ENCODE measurements around the gene ASTN2.

The ASTN2 gene

GRCh38 chr9:117413346-117414219 is 1.3 kb downstream of the ASTN2 start:
- DNase-seq = no peak

- no peak for DNase-seq
Observed at GRCh38 chr9:117412841-117413240, 2.0 kb downstream of the ASTN2 start.

GRCh38 chr9:117412006-117412715 is 2.7 kb downstream of the ASTN2 start:
- no peak for DNase-seq

- no peak for DNase-seq
Observed at GRCh38 chr9:117411547-117411946, 3.3 kb downstream of the ASTN2 start.

DNA sequence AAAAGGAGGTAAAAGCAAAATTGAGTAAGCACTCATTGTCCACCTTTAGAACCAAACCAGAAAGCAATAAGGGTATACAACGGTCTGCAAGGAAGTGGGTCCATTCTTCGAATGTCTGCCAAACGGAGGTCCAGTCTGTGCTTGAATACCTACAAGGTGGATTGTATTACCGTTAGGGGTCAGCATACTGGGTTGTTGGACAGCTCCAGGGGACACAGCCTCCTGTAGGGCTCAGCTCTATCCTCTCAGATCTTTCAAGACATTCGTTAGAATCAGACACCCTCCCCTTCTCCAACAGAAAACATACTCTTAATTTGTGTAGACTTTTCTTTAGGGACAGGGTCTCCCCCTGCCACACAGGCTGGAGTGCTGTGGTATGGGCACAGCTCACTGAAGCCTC is 5.5 kb downstream of the ASTN2 start:
- no peak for DNase-seq

GRCh38 chr9:117407436-117408022 is 7.3 kb downstream of the ASTN2 start:
- DNase-seq = no peak

GRCh38 chr9:117405950-117406705 is 8.7 kb downstream of the ASTN2 start:
- DNase-seq = no peak

GRCh38 chr9:117403848-117404247 is 11.0 kb downstream of the ASTN2 start:
- no peak for DNase-seq

- DNase-seq = no peak
Observed at GRCh38 chr9:117403403-117403811, 11.4 kb downstream of the ASTN2 start.

- no peak for DNase-seq
Observed at GRCh38 chr9:117400171-117400570, 14.7 kb downstream of the ASTN2 start.

- DNase-seq = no peak
Observed at GRCh38 chr9:117395151-117395650, 19.7 kb downstream of the ASTN2 start.

GRCh38 chr9:117394655-117395054 is 20.2 kb downstream of the ASTN2 start:
- DNase-seq = no peak

GRCh38 chr9:117392992-117393391 is 21.9 kb downstream of the ASTN2 start:
- DNase-seq = no peak

DNA sequence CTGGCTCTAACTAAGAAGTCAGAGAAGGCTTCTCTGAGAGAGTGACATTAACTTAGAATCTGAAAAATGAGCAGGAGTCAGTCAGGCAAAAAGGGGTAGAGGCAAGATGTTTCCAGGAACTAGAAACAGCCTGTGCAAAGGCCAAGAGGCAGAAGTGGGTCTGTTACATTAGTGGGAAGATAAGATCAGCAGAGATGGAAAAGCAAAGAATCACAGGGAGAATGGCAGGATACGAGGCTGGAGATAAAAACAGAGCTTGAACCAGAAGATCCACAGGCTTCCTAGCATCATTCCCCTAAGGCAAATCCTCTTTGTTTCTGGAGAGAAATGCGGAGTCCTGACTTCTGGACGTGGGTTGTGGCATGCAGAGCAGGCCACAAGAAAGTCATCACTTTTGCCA is 27.4 kb downstream of the ASTN2 start:
- DNase-seq = no peak

DNA sequence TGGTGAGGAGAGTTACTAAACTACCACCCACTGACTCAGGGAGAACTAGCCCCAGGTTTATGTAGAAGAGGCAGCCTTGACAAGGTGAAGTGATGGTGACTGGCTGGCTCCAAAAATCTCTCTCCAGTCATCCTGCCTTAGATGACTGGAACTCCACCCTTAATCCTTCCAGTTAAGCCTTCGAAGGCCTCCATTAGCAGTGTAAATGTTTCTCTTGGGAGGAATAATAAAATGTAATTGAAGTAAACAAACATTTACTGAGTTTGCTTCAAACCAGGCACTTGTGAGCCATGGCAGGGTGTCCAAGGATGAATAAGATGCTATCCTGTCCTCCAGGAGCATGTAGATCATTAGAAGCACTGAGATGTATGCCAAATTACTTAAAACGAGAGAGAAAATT is 35.5 kb downstream of the ASTN2 start:
- DNase-seq = no peak

GRCh38 chr9:117377046-117377445 is 37.8 kb downstream of the ASTN2 start:
- no peak for DNase-seq

DNA sequence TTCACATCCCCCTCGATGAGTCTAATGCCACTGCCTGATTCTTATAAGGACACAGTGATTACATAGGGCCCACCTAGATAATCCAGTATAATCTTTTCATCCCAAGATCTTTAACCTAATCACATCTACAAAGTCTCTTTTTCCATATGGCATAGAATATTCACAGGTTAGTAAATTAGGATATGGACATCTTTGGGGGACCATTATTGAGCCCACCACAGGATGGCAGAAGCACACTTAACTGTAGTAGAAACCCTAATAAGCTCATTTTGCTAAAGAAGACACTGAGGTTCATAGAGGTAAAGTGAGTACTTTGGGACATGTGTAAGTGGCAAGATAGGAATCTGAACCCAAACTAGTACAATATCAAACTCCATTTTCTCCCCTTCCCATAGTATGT is 38.9 kb downstream of the ASTN2 start:
- no peak for DNase-seq

GRCh38 chr9:117374076-117374725 is 40.7 kb downstream of the ASTN2 start:
- no peak for DNase-seq

GRCh38 chr9:117368684-117369230 is 46.1 kb downstream of the ASTN2 start:
- no peak for DNase-seq

- no peak for DNase-seq
Observed at GRCh38 chr9:117365438-117365837, 49.4 kb downstream of the ASTN2 start.

GRCh38 chr9:117363006-117363405 is 51.9 kb downstream of the ASTN2 start:
- no peak for DNase-seq

DNA sequence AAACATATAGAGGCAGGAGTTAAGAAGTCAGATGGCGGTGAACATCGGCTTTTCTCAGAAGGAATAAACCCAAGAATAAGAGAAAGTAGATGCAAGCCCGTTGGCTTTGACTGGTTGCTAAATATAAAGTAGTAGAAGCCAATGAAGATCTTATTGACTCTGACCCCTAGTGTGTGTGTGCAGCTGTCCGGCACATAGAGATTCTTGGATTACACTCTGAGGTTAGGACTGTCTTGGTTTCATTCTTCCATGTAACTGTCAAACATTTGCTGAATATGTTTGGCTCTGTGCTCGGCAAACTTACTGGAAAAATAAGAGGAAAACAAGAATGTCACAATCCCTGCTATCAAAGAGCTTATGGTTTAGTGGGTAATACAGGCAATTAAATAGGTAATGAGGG is 54.9 kb downstream of the ASTN2 start:
- DNase-seq = no peak
